ENCODE results near the gene CFAP300.

Gene CFAP300

DNA sequence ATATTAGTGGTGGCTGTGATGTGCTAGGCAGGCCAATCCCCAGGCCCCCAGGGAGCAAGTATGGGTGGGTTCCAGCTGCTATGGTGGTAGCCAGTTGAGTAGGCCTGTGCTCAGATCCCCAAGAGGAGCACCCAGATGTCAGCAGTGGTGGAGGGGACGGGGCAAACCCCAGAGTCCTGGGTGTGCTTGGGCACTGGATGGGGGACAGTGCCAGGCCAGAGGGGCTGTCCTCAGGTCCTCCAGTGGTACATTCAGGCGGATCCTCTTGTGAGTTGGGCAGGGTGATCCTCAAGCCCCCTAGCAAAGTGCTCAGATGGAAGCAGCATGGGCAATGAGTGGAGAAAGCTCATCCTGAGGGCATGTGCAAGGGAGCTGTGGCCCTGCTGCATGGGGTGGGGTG lies 26.0 kb downstream of the CFAP300 start:
- no peak for DNase-seq

DNA sequence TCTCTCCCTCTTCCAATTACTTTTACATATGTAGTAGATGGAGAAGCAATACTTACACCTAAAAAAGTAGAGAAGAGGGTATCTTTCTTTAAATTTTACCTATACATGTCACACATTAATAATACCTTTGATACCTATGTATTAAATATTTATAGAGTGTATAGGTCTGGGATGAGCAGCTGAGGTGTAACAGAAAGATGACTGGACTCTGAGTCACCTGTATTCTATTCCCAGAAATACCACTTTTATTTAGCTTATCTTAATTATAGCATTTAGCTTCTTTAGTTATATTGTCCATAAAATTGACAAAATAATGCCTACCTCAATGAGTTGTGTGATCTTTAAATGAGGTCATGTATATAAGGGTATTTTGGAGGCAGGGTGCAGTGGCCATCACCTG lies 32.4 kb downstream of the CFAP300 start:
- no peak for DNase-seq

DNA sequence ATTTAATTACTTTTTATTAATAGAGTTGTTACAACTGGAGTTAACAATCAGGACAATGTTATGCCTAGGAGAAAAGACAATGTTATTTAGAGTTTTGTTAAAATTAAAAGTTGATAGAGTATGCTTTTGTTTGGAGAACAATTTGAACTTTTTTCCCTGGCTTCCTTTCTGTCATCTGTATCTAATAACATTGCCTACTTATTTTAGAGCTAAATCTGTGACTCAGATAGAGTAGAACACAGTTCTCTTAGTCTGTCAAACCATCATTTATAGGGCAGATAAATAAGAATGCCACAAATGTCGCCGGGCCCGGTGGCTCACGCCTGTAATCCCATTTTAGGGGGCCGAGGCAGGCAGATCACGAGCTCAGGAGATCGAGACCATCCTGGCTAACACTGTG lies 34.1 kb downstream of the CFAP300 start:
- DNase-seq: no peak

DNA sequence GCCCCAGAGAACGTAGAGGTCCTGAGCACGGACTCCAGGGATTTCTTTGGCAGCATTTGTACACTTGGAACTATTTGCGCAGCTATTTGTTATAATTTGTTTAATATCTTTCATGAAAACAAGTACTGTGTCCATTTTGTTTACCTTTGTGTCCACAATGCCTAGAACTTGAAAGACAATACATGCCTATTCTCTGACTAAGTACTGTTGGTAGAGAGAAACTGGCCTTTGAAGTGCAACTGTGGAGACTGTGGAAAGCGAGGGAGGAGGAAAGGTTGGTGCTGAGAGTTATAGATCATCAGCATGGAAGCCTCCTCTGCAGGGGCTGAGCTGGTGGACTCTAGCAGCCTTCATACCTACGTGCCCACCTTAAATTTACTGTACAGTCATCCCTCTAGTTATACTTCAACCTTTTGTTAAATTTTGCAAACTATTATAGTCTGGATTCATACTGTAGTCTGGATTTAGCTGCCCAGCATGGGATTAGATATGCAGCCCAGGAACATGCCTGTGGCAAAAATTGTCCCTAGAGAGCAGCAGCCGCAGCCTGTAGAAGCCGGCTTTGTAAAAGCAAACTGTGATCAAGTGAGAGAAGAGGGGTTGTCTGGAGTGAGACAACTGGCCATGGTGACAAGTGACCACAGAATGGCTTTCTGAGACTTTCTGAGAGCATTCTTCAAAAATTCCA lies 38.8 kb downstream of the CFAP300 start:
- DNase-seq: no peak

DNA sequence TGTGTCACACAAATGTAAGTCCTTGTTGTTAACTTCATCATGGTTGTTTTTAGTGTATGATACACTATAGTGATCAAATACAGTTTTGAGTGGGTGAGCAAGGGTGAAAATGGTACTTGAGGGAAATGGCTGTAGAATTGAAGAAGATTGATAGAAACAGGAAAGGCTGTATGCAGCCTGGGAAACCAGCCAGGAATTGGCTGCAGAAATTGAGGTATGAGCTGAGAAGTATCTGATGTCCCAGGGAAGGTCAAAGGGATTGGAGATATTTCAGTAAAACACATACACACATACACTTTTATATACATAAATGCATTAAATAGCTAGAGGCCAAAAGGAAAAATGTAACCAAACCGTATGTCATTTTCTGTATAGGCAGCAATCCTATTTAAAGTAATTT lies 49.9 kb downstream of the CFAP300 start:
- DNase-seq: no peak

DNA sequence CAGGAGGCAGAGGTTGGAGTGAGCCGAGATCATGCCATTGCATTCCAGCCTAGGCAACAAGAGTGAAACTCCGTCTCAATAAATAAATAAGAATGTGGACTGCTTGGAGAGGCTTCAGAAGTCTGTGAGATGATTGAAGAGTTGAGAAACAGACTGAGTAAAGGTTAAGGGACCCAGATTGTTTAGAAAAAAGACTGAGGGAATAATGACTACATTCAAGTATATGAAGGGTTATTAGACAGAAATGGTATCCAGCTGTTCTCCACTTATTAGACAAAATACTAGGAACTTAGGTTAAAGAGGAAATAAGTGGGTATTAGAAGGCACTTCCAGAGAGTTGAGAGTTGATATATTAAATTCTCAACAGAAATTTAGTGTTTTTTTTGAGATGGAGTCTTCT lies 52.5 kb downstream of the CFAP300 start:
- no peak for DNase-seq

DNA sequence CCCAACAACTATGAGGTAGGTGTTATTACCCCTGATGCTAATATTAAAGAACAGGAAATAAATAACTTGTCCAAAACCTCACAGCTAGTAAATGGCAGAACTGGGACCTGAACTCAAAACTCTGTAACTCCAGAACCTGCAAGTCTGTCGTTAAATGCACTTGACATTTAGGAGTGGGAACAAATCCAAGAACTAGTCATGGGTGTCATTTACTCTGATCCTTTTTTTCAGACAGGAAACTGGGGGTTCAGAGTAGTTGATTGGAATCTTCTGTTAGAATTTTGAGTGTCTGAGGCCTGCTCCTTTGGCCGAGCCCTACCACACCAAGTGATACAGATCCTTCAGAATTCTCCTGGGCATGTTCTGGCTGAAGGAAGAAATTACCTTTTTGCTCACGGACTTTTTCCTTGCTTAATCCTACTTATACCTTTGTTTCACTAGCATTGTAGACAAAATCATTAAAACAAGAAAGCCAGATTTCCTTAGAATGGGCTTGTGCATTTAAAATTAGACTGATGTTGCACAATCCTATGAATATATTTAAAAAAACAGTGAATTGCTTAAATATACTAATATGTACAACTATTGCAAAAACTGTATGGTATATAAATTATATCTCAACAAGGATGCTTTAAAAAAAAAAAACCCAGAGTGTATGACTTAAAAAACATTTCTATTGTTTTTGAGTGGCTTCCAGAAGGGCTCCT lies 61.6 kb downstream of the CFAP300 start:
- DNase-seq: no peak

DNA sequence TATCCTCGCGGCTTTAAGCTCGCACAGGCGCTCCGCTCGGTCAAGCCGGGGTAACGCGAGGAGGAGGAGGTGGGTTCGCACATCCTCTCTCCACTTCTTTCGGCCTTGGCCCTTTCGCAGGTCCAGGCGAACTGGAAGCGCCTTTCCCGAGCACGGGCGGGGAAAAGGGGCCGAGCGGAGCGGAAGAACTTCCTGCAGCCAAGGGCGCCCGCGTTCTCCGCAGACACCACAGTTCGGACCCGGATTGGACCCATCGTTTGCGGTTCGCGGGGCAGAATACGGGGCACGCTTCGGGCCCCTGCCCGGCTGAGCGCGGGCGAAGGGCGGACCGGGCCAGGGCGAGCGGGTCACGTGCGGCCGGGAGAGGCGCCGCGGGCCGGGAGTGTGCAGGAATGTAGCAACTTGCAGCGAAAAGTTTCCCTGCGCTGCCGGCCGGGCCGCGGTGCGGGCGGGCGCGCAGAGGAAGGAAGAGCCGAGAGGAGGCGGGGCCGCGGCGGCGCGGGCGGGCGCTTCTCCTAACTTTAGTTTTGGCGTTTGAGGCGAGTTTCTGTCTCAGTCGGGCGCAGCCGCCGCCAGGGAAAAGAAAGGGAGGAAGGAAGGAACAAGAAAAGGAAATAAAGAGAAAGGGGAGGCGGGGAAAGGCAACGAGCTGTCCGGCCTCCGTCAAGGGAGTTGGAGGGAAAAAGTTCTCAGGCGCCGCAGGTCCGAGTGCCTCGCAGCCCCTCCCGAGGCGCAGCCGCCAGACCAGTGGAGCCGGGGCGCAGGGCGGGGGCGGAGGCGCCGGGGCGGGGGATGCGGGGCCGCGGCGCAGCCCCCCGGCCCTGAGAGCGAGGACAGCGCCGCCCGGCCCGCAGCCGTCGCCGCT lies 62.9 kb downstream of the CFAP300 start, which contains the start of gene YAP1:
YAP1 (plus strand) TSS at position 552 of the 865 bp plus-strand sequence. CDS start 402 bp downstream, outside the sequence.
- DNase-seq: no peak

DNA sequence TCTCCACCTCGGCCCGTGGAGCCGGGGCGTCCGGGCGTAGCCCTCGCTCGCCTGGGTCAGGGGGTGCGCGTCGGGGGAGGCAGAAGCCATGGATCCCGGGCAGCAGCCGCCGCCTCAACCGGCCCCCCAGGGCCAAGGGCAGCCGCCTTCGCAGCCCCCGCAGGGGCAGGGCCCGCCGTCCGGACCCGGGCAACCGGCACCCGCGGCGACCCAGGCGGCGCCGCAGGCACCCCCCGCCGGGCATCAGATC lies 63.4 kb downstream of the CFAP300 start:
- no peak for DNase-seq

DNA sequence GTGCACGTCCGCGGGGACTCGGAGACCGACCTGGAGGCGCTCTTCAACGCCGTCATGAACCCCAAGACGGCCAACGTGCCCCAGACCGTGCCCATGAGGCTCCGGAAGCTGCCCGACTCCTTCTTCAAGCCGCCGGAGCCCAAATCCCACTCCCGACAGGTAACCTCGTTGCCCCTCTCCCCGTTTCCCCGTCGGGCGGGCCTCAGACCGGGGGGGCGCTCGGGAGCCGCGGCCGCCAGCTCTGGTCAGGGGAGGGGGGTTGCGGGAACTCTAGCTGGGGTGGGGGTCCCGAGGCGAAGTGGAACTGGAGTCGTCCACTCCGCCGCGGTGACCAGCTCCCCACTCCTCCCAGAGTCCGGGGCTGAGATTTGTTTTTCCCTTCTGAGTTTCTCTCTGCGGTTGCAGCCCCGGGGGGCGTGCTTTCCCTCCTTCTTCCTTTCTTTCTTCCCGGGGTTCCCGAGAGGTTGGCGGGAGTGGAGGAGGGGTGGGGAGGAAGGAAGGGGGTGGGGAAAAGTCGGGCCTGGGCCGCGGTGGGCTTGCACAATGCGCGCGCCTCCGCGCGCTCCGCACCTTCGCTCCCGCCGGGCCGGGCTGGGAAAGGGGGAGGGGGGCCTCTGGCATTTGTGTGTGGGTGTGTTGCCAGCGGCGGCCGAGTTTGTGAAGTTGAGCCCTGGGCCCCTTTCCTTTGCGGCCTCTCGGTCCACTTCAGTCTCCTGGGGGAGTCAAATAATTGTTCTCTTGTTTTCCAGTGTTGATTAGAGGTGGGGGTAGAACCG lies 64.0 kb downstream of the CFAP300 start:
- no peak for DNase-seq

DNA sequence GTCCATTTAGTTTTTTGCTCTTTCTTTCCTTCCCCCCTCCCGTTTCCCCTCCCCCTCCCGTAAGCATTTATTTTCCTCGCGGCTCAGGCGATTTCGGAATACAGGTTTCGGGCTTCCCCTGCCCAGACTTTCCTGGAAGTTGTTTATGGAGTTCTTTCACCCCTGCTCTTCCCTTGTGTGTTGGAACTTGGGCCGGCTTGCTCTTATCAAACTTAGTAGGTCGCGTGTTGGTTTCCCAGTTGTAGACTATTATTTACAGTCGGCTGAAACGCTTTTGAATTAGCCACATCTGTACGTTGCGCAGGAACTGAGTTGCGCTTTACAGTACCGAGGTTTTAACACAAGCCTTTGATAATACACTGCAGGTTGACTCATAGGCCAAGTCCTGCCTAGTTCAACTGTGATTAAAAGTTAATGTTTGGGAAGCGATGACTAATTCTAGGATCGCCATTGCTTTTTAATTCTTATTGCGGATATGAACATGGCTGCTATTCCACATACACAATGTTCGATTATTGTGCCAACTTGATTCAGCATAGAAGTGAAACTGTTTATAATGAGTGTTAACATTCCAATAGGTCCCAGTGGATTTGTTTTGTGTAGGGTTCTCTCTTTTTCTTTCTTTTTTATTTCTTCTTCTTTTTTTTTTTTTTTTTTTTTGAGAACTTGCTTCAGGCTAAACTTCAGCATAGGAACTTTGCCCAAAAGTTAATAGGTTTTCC lies 64.7 kb downstream of the CFAP300 start:
- DNase-seq: no peak

DNA sequence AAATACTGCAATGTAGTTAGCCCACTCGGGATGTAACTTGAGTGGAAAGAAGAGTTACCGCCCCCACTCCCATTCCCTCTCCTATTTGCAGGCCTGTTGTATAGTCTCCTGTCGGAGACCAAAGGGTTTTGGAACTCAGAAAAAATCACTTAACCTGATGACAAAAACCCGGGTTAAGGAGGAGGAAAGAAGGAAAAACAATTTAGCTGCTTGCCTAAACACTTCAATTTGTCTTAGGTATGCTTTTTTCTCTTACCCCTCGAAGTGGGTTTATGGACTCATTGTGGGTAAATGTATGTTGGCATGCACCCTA lies 65.2 kb downstream of the CFAP300 start:
- no peak for DNase-seq

DNA sequence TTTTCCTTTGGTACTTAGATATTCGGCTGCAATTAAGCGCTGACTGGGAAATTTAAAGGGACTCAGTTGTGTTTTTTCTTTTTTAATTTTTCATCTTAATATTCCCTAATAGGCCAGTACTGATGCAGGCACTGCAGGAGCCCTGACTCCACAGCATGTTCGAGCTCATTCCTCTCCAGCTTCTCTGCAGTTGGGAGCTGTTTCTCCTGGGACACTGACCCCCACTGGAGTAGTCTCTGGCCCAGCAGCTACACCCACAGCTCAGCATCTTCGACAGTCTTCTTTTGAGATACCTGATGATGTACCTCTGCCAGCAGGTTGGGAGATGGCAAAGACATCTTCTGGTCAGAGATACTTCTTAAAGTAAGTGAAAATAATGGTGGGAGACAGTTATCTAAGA lies 66.8 kb downstream of the CFAP300 start:
- DNase-seq: no peak

DNA sequence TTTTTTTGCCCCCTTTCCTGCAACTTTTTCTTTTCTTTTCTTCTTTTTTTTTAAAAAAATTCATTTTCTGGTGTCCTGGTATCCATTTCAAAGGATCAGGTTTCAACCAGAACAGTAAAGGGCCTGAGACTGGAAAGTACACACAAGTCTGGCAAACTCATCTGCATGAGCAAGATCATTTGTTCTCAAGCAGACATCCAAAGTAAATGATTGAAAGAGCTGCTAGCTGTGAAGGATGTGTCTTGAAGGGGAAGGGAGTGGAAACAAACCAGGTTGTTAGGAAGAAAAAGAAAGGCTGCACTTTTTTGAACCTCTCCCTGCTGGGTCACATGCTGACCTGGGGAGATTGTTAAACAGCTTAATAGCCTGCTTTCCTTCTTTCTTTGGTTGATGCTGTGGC lies 68.3 kb downstream of the CFAP300 start:
- DNase-seq: no peak

DNA sequence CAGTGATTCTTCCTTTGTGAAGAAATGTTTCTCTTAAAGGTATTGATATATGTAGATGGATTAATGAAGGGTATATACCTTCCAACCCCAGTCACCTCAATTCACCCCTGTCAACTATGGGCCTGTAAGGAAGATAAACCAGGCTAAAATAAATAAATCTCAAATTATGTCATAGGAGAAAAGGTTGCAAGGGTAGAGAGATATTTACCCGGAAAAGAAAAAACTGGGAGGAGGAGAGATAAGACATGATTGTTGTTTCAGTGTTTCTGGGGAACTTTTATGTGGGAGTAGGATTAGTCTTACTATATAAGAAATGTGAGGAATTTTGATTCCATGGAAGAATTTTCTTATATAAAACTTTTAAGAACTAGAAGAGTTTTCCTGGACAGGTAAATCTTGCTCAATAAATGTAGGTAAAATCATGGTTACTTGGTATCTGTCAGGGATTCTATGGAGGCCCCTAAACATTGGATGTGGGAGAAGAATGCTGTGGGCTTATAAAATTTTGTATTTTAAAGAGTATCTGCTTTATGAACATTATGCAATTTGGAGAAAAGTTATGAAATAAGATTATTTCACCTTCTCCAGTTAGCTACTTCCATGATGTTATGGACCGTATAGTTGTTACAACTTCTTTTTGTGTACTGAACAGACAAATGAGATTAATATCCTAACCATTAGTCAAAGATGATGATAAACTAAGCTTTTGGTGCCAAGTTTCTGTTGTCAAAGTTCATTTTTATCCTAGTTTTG lies 69.4 kb downstream of the CFAP300 start:
- DNase-seq: no peak

DNA sequence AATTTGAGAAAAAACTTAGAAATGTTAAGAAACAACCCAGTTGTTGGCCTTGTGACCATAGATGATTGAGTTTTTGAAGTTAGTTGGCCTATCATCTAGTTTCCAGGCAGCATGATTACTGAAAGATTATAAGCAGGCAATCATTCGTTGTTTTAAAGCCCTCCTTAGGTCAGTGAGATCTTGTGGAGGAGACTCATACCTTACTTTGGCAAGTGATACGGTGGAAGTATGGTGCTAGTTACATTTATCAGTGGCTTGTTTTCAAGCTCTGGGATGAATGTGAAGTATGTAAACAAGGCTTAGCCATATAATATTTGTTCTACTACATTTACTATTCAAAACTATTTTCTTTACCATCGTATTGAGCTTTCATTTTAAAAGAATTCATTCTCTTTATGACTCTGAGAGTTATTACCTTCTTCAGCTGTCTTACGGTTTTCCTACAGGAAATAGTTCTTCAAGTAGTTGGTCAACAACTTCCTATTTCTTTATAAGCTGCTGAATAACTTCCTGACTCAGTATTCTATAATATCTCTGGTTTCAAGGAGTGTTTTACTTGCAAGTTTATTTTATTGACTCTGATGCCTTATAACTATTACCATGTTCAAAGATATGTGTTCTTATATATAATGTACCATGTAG lies 70.4 kb downstream of the CFAP300 start:
- no peak for DNase-seq

DNA sequence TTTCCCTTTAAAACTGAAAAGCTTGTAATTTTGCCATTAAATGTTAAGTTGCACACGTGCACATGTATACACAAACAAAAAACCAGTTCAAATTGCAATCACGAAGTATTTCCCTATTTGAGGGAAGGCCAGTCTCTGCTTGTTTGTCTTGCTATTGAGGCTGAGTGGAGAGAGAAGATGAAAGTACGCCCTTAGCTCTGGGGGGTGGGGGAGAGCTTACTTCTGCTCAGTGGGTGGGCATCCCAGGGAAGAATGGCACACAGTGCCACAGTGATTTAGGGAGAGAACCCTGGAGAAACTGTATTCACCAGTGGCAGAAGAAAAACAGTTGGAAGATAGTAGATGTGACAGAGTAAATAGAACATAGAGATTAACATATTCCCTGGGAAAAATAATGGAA lies 71.7 kb downstream of the CFAP300 start:
- DNase-seq: no peak

DNA sequence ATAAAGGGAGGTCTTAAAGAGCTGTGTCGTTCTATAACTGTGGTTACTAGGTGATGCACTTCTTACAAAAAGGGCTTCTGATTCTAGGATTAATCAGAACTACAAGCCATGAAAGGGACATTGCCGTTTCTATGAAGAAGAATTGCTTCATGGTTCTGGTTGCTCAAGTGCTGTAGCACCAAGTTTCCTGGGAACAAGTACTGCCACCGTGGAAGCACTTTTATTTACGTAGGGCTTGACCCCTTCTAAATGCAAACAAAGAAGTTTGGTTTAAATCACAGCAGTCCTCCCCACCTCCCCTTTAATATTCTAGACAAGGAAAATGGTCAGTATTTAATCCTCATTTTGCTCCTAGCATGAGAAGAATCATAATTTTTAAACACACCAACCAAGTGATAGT lies 72.8 kb downstream of the CFAP300 start:
- DNase-seq: no peak

DNA sequence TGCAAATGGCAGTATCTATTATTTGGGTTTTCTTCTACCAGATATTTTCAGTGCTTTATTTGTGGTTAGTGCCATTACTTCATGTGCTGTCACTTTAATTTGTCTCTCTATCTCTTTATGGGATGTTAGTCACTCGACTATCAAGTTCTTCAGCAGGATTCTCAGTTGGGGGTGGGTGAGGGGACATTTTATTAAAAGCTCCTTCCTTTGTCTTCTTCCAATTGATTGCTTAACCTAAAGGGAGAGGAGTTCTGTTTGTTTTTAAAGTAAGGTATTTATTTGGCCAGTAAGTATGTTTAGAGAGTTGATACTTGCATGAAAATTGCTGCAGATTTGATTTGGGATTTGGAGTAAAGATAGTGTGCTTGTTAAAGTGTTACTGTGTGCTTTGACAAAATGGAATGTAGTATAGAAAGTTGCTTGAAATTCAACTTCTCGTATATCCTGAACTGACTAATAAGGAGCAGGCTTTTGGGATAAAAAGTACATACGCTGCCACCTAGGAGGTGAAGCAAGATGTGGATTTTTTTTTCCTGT lies 73.3 kb downstream of the CFAP300 start:
- DNase-seq: no peak

DNA sequence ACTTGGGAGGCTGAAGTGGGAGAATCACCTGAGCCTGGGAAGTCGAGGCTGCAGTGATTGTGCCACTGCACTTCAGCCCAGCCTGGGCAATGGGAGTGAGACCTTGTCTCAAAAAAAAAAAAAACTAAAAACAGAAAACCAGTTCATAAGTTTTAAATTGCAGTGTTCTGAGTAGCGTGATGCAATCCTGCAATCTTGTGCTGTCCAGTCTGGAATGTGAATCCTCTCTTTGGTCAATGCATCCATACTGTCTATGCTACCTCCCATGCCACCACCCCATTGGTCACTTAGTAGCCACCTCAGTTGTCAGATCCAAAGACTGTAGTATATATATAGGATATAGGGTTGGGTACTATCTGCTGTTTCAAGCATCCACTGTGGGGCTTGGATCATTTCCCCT lies 74.1 kb downstream of the CFAP300 start:
- no peak for DNase-seq

Measured in NCI-H1694 (cell line).